WTC11 (cell line): Measurements from ENCODE around the gene BBS12. TPM values are rescaled to one million over a fixed set of nuclear protein-coding genes. Genes with fewer than 3 reads are reported as not detected.

Experiments
- ATAC-seq: fragments of 200-7000 bp; cut with Tn5 transposase; 2 replicates; pipeline ENCODE4 v1.10.0; 2021; ENCODE audit warnings: mild to moderate bottlenecking, moderate library complexity
- CTCF ChIA-PET: fragments of 300-600 bp; sonication (Branson Sonifier 250); formaldehyde crosslinking; loops from one replicate; lab custom pipeline; 2021; ENCODE audit warnings: antibody characterized with exemption; lab: Charles Lee
- POLR2A ChIA-PET: fragments of 350-600 bp; sonication (Branson Sonifier 250); formaldehyde crosslinking; loops from one replicate; lab custom pipeline; 2021; ENCODE audit warnings: antibody characterized with exemption; lab: Charles Lee
- DNase-seq: peaks from one replicate; pipeline ENCODE4 v3.0.0; 2021; ENCODE audit warnings: low spot score
- H3K27ac Mint-ChIP-seq: 2 replicates; pipeline ENCODE4 v1.8.0; 2021; ENCODE audit warnings: mixed read lengths
- H3K27me3 Mint-ChIP-seq: 2 replicates; pipeline ENCODE4 v1.8.0; 2021; ENCODE audit warnings: low read depth, mild to moderate bottlenecking, moderate library complexity, mixed read lengths
- H3K36me3 Mint-ChIP-seq: 2 replicates; pipeline ENCODE4 v1.8.0; 2021; ENCODE audit warnings: mixed read lengths
- H3K4me1 Mint-ChIP-seq: 2 replicates; pipeline ENCODE4 v1.8.0; 2022; ENCODE audit warnings: mixed read lengths
- H3K4me3 Mint-ChIP-seq: 2 replicates; pipeline ENCODE4 v1.8.0; 2021; ENCODE audit warnings: mild to moderate bottlenecking, moderate library complexity, mixed read lengths
- H3K9me3 Mint-ChIP-seq: 2 replicates; pipeline ENCODE4 v1.8.0; 2021; ENCODE audit warnings: mixed read lengths
- AFF4 ChIP-seq: sonication (generic); formaldehyde crosslinking; IDR thresholded peaks from 2 replicates; pipeline ENCODE4 v1.8.1; 2023; ENCODE audit warnings: mild to moderate bottlenecking, missing genetic modification reagents, borderline replicate concordance
- ARID4B ChIP-seq: sonication (generic); formaldehyde crosslinking; IDR thresholded peaks from 2 replicates; pipeline ENCODE4 v1.8.0; 2023; ENCODE audit warnings: missing genetic modification reagents, mild to moderate bottlenecking, borderline replicate concordance
- E2F1 ChIP-seq: sonication (generic); formaldehyde crosslinking; IDR thresholded peaks from 2 replicates; pipeline ENCODE4 v1.8.0; 2022; ENCODE audit warnings: mild to moderate bottlenecking, missing genetic modification reagents
- EMX1 ChIP-seq: fragments of 250-450 bp; sonication (Bioruptor Pico); IDR thresholded peaks from 2 replicates; pipeline ENCODE4 v1.8.0; 2021; ENCODE audit warnings: mild to moderate bottlenecking
- GTF2I ChIP-seq: fragments of 250-450 bp; sonication (Bioruptor Pico); conservative IDR thresholded peaks from 2 replicates; pipeline ENCODE4 v1.4.0; 2021; ENCODE audit warnings: mild to moderate bottlenecking
- NFATC4 ChIP-seq: fragments of 250-450 bp; sonication (Bioruptor Pico); IDR thresholded peaks from 2 replicates; pipeline ENCODE4 v1.9.0; 2021; ENCODE audit warnings: mild to moderate bottlenecking
- RORB ChIP-seq: fragments of 250-450 bp; sonication (Bioruptor Pico); IDR thresholded peaks from 2 replicates; pipeline ENCODE4 v1.9.0; 2021; ENCODE audit warnings: mild to moderate bottlenecking
- SMAD3 ChIP-seq: sonication (generic); formaldehyde crosslinking; IDR thresholded peaks from 2 replicates; pipeline ENCODE4 v1.8.0; 2022; ENCODE audit warnings: missing genetic modification reagents, mild to moderate bottlenecking, borderline replicate concordance
- STAT6 ChIP-seq: sonication (generic); formaldehyde crosslinking; conservative IDR thresholded peaks from 2 replicates; pipeline ENCODE4 v1.8.1; 2023; ENCODE audit warnings: mild to moderate bottlenecking, low read depth, missing genetic modification reagents, moderate library complexity
- TEAD4 ChIP-seq: sonication (generic); formaldehyde crosslinking; IDR thresholded peaks from 2 replicates; pipeline ENCODE4 v1.8.0; 2022; ENCODE audit warnings: mild to moderate bottlenecking, missing genetic modification reagents
- ZBTB21 ChIP-seq: sonication (generic); formaldehyde crosslinking; IDR thresholded peaks from 2 replicates; pipeline ENCODE4 v1.8.1; 2023; ENCODE audit warnings: mild to moderate bottlenecking, missing genetic modification reagents, borderline replicate concordance
- ZNF138 ChIP-seq: sonication (generic); formaldehyde crosslinking; conservative IDR thresholded peaks from 2 replicates; pipeline ENCODE4 v1.8.1; 2022; ENCODE audit warnings: mild to moderate bottlenecking, moderate library complexity, missing genetic modification reagents
- total RNA-seq: library from RNA; stranded (reverse); gene quantifications from 3 replicates; pipeline ENCODE4 v1.2.3, GENCODE V29; 2021
- TF ChIP-seq, protein P1 (sequence below): sonication (generic); formaldehyde crosslinking; IDR thresholded peaks from 2 replicates; pipeline ENCODE4 v1.8.0; 2022; ENCODE audit warnings: mild to moderate bottlenecking, missing genetic modification reagents
- TF ChIP-seq, protein P2 (sequence below): sonication (generic); formaldehyde crosslinking; conservative IDR thresholded peaks from 2 replicates; pipeline ENCODE4 v1.8.1; 2022; ENCODE audit warnings: mild to moderate bottlenecking, missing genetic modification reagents
- TF ChIP-seq, protein P3 (sequence below): fragments of 250-450 bp; sonication (Bioruptor Pico); IDR thresholded peaks from 2 replicates; pipeline ENCODE4 v2.1.2; 2022; ENCODE audit warnings: mild to moderate bottlenecking, moderate library complexity
- TF ChIP-seq, protein P4 (sequence below): sonication (generic); formaldehyde crosslinking; IDR thresholded peaks from 2 replicates; pipeline ENCODE4 v1.8.1; 2023; ENCODE audit warnings: mild to moderate bottlenecking, missing genetic modification reagents
- TF ChIP-seq, protein P5 (sequence below): sonication (generic); formaldehyde crosslinking; IDR thresholded peaks from 2 replicates; pipeline ENCODE4 v1.8.0; 2022; ENCODE audit warnings: mild to moderate bottlenecking, missing genetic modification reagents

BBS12 gene
- total RNA-seq, 1 experiment from 2014 or later = 2.7 TPM

DNA sequence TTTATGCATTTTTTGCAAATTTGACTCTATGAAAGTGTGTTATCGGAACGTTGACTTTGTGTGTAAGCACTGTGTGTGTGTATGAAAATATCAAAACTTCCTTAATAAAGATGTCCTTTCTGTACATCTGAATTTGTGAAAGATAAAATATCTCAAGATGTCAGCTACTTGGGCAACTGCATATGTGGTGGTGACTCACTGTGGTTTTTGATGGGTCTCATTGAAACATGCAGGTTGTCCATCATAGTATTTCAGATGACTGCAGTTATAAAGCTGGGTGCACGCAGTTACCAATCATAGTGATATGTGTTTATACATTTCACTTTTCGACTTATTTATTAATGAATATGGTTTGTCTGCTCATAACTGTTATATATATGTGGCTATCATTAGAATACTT is 19.7 kb upstream of the BBS12 start:
- H3K4me3 Mint-ChIP-seq = no peak overlapping the region
- TF ChIP-seq AFF4 (CRISPR knock-in tag) (no peak), SMAD3 (CRISPR knock-in tag) (no peak), E2F1 (CRISPR knock-in tag) (no peak), EMX1 (CRISPR knock-in tag) (no peak), GTF2I (CRISPR knock-in tag) (no peak), ZNF138 (no peak), ZBTB21 (no peak), NFATC4 (CRISPR knock-in tag) (no peak)
- TF ChIP-seq, protein P1, sequence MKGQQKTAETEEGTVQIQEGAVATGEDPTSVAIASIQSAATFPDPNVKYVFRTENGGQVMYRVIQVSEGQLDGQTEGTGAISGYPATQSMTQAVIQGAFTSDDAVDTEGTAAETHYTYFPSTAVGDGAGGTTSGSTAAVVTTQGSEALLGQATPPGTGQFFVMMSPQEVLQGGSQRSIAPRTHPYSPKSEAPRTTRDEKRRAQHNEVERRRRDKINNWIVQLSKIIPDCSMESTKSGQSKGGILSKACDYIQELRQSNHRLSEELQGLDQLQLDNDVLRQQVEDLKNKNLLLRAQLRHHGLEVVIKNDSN (CRISPR knock-in tag) = no peak
- TF ChIP-seq, protein P2, sequence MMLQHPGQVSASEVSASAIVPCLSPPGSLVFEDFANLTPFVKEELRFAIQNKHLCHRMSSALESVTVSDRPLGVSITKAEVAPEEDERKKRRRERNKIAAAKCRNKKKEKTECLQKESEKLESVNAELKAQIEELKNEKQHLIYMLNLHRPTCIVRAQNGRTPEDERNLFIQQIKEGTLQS (CRISPR knock-in tag) = no peak
- ATAC-seq (no peak), DNase-seq (no peak)
- ChIA-PET POLR2A (interaction anchor here (0.6 kb wide), 1 partner anchor 33 kb away, joined by 3 read pairs; no protein-coding TSS in a partner anchor), CTCF (no interaction called here)
- peaks cover 11% of the 10 kb centered on the region for H3K4me1 Mint-ChIP-seq
- no peaks in the 10 kb centered on the region for H3K9me3 Mint-ChIP-seq
- H3K27ac Mint-ChIP-seq = no peak overlapping the region
- no peaks in the 10 kb centered on the region for H3K27me3 Mint-ChIP-seq
- H3K36me3 Mint-ChIP-seq = no peaks in the 10 kb centered on the region

DNA sequence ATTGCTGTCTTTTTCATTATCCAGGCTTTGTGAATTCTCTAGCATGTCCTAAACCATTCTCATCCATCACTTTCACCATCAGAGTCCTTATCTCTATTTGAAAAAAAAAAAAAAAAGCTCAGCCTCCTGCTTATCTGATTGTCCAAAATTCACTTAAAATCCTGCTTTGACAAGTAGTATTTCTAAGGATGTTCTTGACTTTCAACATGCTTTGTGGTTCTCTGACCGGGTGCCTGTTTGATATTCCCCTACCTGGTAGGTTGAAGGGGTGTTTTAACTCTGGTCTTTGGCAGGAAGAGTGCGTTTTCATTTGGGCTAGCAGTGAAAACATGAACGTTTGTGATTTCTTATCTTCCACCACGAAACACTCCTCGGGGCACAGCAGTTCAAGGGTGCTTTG is 17.3 kb upstream of the BBS12 start:
- no peak overlapping the region for H3K4me3 Mint-ChIP-seq
- H3K4me1 Mint-ChIP-seq = peaks cover 8% of the 10 kb centered on the region
- TF ChIP-seq, protein P3, sequence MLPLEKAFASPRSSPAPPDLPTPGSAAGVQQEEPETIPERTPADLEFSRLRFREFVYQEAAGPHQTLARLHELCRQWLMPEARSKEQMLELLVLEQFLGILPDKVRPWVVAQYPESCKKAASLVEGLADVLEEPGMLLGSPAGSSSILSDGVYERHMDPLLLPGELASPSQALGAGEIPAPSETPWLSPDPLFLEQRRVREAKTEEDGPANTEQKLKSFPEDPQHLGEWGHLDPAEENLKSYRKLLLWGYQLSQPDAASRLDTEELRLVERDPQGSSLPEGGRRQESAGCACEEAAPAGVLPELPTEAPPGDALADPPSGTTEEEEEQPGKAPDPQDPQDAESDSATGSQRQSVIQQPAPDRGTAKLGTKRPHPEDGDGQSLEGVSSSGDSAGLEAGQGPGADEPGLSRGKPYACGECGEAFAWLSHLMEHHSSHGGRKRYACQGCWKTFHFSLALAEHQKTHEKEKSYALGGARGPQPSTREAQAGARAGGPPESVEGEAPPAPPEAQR (CRISPR knock-in tag) = no peak
- TF ChIP-seq E2F1 (CRISPR knock-in tag) = no peak
- TF ChIP-seq ARID4B (CRISPR knock-in tag) = no peak
- TF ChIP-seq, protein P4, sequence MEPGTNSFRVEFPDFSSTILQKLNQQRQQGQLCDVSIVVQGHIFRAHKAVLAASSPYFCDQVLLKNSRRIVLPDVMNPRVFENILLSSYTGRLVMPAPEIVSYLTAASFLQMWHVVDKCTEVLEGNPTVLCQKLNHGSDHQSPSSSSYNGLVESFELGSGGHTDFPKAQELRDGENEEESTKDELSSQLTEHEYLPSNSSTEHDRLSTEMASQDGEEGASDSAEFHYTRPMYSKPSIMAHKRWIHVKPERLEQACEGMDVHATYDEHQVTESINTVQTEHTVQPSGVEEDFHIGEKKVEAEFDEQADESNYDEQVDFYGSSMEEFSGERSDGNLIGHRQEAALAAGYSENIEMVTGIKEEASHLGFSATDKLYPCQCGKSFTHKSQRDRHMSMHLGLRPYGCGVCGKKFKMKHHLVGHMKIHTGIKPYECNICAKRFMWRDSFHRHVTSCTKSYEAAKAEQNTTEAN (CRISPR knock-in tag) = no peak
- no peak for TF ChIP-seq TEAD4 (CRISPR knock-in tag)
- no peak for TF ChIP-seq STAT6 (CRISPR knock-in tag)
- TF ChIP-seq, protein P5, sequence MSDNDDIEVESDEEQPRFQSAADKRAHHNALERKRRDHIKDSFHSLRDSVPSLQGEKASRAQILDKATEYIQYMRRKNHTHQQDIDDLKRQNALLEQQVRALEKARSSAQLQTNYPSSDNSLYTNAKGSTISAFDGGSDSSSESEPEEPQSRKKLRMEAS = no peak
- no peak for TF ChIP-seq RORB (CRISPR knock-in tag)

More for the DNA sequence above, 17.3 kb upstream of the BBS12 start:
- DNase-seq (no peak), ATAC-seq (no peak)
- Mint-ChIP-seq H3K36me3 (no peaks in the 10 kb centered on the region), H3K27me3 (no peaks in the 10 kb centered on the region), H3K27ac (no peak overlapping the region), H3K9me3 (peaks cover 6% of the 10 kb centered on the region)
- ChIA-PET CTCF (interaction anchor here (0.6 to 1.6 kb wide), 2 partner anchors 18 to 48 kb away, joined by 3 to 5 read pairs; partner anchors contain the start of gene BBS12), POLR2A (no interaction called here)
